ENCODE results near the gene LMTK2. TPM values are rescaled to one million over a fixed set of nuclear protein-coding genes. Genes with fewer than 3 reads are reported as not detected.
"Not testable (repeated sequence)": the region's sequence is repeated elsewhere in the genome, so short reads cannot be mapped to it uniquely, and the experiment has no call there.

The LMTK2 gene
- polyA plus RNA-seq, 3 donors from 2014 or later = 0.85 to 3.1 (median 1.3) TPM

- H3K4me3 Mint-ChIP-seq; H3K27me3 Mint-ChIP-seq (ENCODE audit: low read depth in 3 of 3); DNase-seq; H3K36me3 Mint-ChIP-seq; H3K4me1 Mint-ChIP-seq; H3K9me3 Mint-ChIP-seq: not testable (repeated sequence)
- peak overlapping the region in 2 of 6 donors; percentile 8 to 43 for H3K27ac Mint-ChIP-seq
These were observed 112.7 kb downstream of the LMTK2 start for GRCh38 chr7:98219382-98219781.

GRCh38 chr7:98221611-98222532 lies 115.2 kb downstream of the LMTK2 start:
- Mint-ChIP-seq H3K4me1 (peaks cover 0 to 2% of the 10 kb centered on the region in 2 donors), H3K4me3 (no peak overlapping the region), H3K27ac (no peak overlapping the region), H3K27me3 (ENCODE audit: low read depth in 3 of 3) (peaks cover 0 to 3% (median 0%) of the 10 kb centered on the region in 3 donors), H3K9me3 (no peaks in the 10 kb centered on the region), H3K36me3 (peaks cover 0 to 14% (median 11%) of the 10 kb centered on the region in 3 donors)
- DNase-seq = no peak

DNA sequence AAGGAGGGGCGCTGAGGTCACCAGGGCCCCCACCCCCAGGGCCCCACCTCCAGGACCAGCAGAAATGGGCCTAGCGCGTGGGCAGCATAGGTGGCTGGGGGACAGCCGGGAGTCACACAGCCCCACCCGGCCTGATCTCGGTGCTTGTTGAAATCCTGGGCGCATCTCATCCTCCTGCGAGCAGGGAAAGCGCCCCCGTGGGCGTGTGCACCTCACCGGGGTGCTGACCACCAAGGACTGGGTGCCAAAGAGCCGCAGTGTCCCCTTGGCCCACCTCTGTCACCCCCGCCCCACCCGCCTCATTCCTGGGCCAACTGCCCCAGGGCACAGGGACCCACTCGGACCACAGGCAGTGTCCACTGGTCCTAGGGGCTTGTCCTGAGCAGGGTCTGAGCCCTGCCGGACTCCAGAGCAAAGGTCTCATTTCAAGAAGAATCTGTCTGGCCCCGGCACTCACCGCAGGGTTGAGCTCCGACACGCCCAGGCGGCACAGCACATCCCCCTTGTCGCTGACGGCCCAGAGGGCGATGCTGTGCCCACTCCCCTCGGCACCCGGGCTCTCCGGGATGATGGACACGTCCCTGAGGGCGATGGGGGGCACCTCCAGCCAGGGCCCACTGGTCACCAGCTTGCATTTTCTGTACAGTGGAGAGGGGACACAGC lies 116.0 kb downstream of the LMTK2 start:
- Mint-ChIP-seq H3K9me3 (no peaks in the 10 kb centered on the region), H3K36me3 (peaks cover 0 to 14% (median 11%) of the 10 kb centered on the region in 3 donors)

GRCh38 chr7:98223351-98223897 lies 116.8 kb downstream of the LMTK2 start:
- DNase-seq = no peak
- Mint-ChIP-seq H3K4me3 (no peak overlapping the region), H3K27me3 (ENCODE audit: low read depth in 3 of 3) (peaks cover 0 to 3% (median 0%) of the 10 kb centered on the region in 3 donors), H3K27ac (no peak overlapping the region), H3K9me3 (no peaks in the 10 kb centered on the region), H3K36me3 (peaks cover 0 to 18% (median 11%) of the 10 kb centered on the region in 3 donors), H3K4me1 (peaks cover 0 to under 1% of the 10 kb centered on the region in 2 donors)

More for the DNA sequence above, 116.0 kb downstream of the LMTK2 start:
- peaks cover 0 to 2% of the 10 kb centered on the region in 2 donors for H3K4me1 Mint-ChIP-seq
- DNase-seq = no peak
- peaks cover 0 to 3% (median 0%) of the 10 kb centered on the region in 3 donors for H3K27me3 Mint-ChIP-seq (ENCODE audit: low read depth in 3 of 3)
- no peak overlapping the region for H3K27ac Mint-ChIP-seq
- no peak overlapping the region for H3K4me3 Mint-ChIP-seq

GRCh38 chr7:98223898-98224700 lies 117.4 kb downstream of the LMTK2 start:
- Mint-ChIP-seq H3K4me1 (no peaks in the 10 kb centered on the region), H3K36me3 (peaks cover 0 to 15% (median 6%) of the 10 kb centered on the region in 3 donors), H3K27me3 (ENCODE audit: low read depth in 3 of 3) (peaks cover 0 to 3% (median 0%) of the 10 kb centered on the region in 3 donors), H3K4me3 (no peak overlapping the region), H3K27ac (no peak overlapping the region), H3K9me3 (no peaks in the 10 kb centered on the region)
- no peak for DNase-seq

- no peak overlapping the region for H3K4me3 Mint-ChIP-seq
- H3K4me1 Mint-ChIP-seq = no peaks in the 10 kb centered on the region
- no peak for DNase-seq
- no peak overlapping the region for H3K27ac Mint-ChIP-seq
- H3K36me3 Mint-ChIP-seq = peaks cover 0 to 11% (median 4%) of the 10 kb centered on the region in 3 donors
- peaks cover 0 to 3% (median 0%) of the 10 kb centered on the region in 3 donors for H3K27me3 Mint-ChIP-seq (ENCODE audit: low read depth in 3 of 3)
- H3K9me3 Mint-ChIP-seq = no peaks in the 10 kb centered on the region
These were observed 118.1 kb downstream of the LMTK2 start for GRCh38 chr7:98224701-98225181.

DNA sequence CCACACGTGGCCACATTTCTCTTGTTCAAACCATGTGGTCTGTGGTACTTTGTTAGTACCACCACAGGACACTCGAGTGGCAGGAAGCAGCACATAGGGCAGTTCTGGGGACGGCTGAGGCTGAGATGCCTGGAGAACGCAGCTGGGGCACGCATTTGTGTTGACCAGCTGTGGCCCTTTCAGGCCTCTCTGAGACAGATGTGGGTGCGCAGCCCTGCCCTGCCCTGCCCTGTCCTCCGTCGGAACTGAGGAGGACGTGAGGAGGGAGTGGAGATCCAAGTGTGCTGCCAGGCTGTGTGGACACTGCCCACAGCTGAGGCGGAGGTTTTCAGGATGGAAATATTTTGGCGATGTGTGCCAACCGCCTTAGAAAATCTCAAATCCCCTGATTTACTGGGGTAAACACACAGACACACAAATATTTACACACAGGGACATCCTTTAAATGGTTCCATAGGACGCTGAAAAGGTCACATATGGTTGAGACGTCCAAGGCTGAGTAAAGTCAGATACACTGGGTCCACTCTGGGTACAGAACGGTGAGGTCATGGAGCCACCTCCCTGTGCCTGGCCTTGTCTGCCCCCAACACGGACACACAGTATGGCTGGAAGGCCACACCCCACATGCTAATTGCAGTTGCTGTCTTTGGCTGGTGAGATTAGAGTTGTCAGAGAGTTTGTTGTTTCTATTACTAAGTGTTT lies 119.4 kb downstream of the LMTK2 start:
- H3K4me3 Mint-ChIP-seq = no peak overlapping the region
- H3K9me3 Mint-ChIP-seq = no peaks in the 10 kb centered on the region
- peaks cover 0 to 11% (median 4%) of the 10 kb centered on the region in 3 donors for H3K36me3 Mint-ChIP-seq
- peaks cover 0 to 3% (median 0%) of the 10 kb centered on the region in 3 donors for H3K27me3 Mint-ChIP-seq (ENCODE audit: low read depth in 3 of 3)
- H3K27ac Mint-ChIP-seq = no peak overlapping the region
- no peak for DNase-seq
- no peaks in the 10 kb centered on the region for H3K4me1 Mint-ChIP-seq

- H3K9me3 Mint-ChIP-seq = no peaks in the 10 kb centered on the region
- H3K27me3 Mint-ChIP-seq (ENCODE audit: low read depth in 3 of 3) = peaks cover 0 to 3% (median 0%) of the 10 kb centered on the region in 3 donors
- peak overlapping the region in 1 of 6 donors; percentile 53 for H3K27ac Mint-ChIP-seq
- no peak overlapping the region for H3K4me3 Mint-ChIP-seq
- no peak for DNase-seq
- H3K4me1 Mint-ChIP-seq = no peaks in the 10 kb centered on the region
- H3K36me3 Mint-ChIP-seq = peaks cover 0 to 11% (median 4%) of the 10 kb centered on the region in 3 donors
These were observed 121.3 kb downstream of the LMTK2 start for GRCh38 chr7:98227939-98228338.

- Mint-ChIP-seq H3K27me3 (ENCODE audit: low read depth in 3 of 3) (peaks cover 0 to 3% (median 0%) of the 10 kb centered on the region in 3 donors), H3K9me3 (no peaks in the 10 kb centered on the region), H3K4me1 (no peaks in the 10 kb centered on the region), H3K36me3 (peaks cover 0 to 11% (median 4%) of the 10 kb centered on the region in 3 donors), H3K27ac (no peak overlapping the region), H3K4me3 (no peak overlapping the region)
- no peak for DNase-seq
These were observed 122.1 kb downstream of the LMTK2 start for GRCh38 chr7:98228801-98229200.

- H3K36me3 Mint-ChIP-seq = peaks cover 0 to 11% (median 4%) of the 10 kb centered on the region in 3 donors
- no peak for DNase-seq
- no peaks in the 10 kb centered on the region for H3K4me1 Mint-ChIP-seq
- H3K4me3 Mint-ChIP-seq = no peak overlapping the region
- H3K27me3 Mint-ChIP-seq (ENCODE audit: low read depth in 3 of 3) = peaks cover 0 to 3% (median 0%) of the 10 kb centered on the region in 3 donors
- no peaks in the 10 kb centered on the region for H3K9me3 Mint-ChIP-seq
- H3K27ac Mint-ChIP-seq = no peak overlapping the region
These were observed 122.8 kb downstream of the LMTK2 start for GRCh38 chr7:98229441-98229840.

DNA sequence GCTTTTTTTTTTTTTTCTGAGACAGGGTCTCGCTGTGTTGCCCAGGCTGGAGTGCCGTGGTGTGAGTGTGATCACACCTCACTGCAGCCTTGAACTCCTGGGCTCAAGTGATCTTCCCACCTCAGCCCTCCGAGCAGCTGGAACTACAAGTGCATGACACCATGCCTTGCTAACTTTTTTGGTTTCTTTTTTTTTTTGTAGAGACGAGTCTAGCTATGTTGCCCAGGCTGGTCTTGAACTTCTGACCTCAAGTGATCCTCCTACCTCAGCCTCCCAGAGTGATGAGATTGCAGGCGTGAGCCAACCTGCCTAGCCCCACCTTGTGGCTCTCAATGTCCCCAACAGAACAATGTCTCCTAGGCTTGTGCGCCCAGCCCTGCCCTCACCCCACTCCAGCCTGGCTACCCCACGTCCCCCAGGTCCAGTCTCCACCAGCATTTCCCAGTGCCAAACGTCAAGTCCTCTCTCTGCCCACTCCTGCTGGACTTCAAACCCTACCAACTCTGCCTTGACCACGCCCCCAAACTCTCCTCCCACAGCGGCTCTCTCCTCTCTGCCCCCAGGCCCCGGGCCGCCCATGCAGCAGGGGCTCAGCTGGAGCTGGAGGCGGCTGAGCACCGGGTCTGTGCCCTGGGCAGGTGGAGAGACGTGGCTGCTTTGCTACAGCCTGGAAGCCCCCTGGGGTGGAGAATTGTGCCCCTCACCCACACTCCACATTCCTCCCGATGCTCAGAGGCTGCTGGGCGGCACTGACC lies 123.5 kb downstream of the LMTK2 start:
- no peak for DNase-seq
- no peak overlapping the region for H3K4me3 Mint-ChIP-seq
- no peak overlapping the region for H3K27ac Mint-ChIP-seq
- no peaks in the 10 kb centered on the region for H3K9me3 Mint-ChIP-seq
- no peaks in the 10 kb centered on the region for H3K4me1 Mint-ChIP-seq
- H3K36me3 Mint-ChIP-seq = peaks cover 4 to 11% (median 8%) of the 10 kb centered on the region in 3 donors
- peaks cover 0 to 3% (median 0%) of the 10 kb centered on the region in 3 donors for H3K27me3 Mint-ChIP-seq (ENCODE audit: low read depth in 3 of 3)

Data from immature natural killer cell (primary cell).